Endometrial microvascular endothelial cells (primary cell): ENCODE results near the gene ELP5. TPM values are rescaled to one million over a fixed set of nuclear protein-coding genes. Genes with fewer than 3 reads are reported as not detected.

ENCODE experiments used
- in situ Hi-C: cut with HindIII; loops from 2 replicates; pipeline ENCODE4 v1.10.0; 2017; ENCODE audit warnings: low sequenced_read_pairs, low pct_unique_long_range_greater_than_20kb; ENCODE audit errors: inconsistent ontology term
- total RNA-seq: library from RNA; depleted of rRNA; stranded (reverse); fragments of >200 nt; gene quantifications from one replicate; pipeline ENCODE4 v1.2.3, GENCODE V29; 2015; ENCODE audit errors: inconsistent ontology term

Gene ELP5, protein sequence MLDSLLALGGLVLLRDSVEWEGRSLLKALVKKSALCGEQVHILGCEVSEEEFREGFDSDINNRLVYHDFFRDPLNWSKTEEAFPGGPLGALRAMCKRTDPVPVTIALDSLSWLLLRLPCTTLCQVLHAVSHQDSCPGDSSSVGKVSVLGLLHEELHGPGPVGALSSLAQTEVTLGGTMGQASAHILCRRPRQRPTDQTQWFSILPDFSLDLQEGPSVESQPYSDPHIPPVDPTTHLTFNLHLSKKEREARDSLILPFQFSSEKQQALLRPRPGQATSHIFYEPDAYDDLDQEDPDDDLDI
- 46.6 TPM for total RNA-seq

DNA sequence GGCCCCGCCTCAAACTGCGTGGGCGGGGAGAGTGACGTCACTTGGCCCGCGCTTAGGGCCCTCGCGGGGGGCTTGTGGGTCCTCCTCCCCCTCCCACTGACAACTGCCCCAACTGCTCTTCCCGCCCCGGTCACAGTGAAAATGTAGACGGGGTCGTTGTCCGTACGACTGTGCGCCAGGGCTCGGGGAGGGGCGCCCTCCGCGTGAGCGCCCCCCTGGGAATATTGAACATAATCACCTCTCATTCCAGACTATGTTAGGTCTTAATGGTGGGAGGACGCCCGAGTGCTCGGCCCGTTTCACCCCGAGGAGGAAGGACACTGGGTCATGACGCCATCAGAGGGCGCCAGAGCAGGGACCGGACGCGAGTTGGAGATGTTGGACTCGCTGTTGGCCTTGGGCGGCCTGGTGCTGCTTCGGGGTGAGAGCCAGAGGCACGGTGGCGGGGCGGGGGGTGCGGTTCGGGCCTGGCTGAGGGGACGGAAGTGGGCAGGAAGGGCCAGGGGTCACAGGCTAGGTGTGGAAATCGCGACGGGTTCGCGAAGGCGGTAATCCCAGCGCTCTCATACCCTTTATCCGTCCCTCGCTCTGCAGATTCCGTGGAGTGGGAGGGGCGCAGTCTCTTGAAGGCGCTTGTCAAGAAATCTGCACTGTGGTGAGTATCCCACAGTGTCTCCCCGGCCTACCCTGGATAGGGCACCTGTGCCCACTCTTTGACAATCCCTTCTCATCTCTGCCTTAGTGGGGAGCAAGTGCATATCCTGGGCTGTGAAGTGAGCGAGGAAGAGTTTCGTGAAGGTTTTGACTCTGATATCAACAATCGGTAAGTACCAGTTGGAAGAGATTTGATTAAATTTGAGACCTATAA, at the start of gene ELP5:
TSS of gene ELP5 (plus strand) at position 40 of the 868 bp plus-strand sequence. CDS start at position 376, 336 bp downstream.
- in situ Hi-C loops: no loop called here

DNA sequence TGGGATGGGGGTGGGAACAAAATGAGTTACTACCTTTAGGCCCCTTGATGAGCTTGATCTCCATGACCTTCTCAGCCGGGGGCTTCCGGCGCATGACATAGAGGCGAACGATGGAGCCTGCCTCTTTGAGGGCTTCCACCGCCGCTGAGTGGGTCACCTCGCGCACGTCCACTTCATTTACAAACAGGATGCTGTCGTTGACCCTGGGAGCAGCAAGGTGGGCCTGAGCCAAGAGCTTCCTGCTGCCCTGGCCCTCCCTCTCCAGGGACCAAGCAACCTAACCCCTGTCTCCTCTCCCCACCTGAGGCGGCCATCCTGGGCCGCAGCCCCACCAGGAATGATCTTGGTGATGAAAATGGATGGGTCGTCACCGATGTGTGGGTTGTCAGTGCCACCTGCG, 48.6 kb upstream of the ELP5 start:
- in situ Hi-C loops: no loop called here

DNA sequence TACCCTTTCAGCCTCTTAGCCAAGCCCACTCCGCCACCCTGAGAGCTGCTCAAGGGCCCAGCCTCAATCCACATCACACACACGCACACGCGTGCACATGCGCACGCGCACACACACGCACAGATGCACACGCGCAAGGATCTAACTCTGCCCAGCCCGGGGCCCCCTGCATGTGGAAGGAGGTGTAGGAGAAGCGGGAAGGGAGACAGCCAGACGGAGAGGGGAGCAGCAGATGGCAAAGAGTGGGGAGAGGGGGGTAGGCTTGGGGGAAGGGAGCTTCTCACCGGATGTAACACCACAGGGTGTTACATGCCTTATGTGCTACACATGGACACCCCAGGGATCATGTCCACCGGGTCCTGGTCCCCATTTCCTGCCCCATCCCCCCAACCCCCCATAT, 47.7 kb upstream of the ELP5 start:
- in situ Hi-C loops: no loop called here

DNA sequence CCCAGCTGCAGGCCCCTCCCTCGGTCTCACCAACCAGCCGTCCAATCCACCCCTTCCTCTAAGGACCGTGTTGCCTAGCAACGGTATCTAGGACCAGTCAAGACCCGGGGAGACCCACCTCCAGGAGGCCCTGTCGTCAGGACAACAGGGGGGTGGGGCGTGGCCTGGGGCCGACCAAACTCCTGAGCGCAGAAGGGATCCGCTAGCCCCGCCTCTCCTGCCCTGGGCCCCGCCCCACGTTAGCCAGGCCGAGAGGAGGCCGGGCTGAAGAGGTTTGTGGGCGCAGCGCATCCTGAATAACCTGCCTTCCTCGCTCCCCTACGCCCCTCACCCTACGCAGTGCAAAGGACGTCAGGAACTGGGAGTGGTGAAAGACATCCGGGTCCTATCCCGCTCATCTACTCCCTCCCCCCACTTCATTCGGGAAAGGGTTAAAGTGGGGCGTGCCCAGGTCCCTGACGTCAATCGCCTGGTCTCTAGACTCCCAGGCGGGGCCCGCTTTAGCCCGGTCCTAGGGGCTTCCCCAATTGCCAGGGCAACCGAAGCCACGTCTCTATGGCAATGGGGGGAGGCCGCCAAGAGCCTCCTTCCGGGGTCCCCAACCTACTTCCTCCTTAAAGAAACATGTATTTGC, 47.1 kb upstream of the ELP5 start:
- in situ Hi-C loops: no loop called here

DNA sequence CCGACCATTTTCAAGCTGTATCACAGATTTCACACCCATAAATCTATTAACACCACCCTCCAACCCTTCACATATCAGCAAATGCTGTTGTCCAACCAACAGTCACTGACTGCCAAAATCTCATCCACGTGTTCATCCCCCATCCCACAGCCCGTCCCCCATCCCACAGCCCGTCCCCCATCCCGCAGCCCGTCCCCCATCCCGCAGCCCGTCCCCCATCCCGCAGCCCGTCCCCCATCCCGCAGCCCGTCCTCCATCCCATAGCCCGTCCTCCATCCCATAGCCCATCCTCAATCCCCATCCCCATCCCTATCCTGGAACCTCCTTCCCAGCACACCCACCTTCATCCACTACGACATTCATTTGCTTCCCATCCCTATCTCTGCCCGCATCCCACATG, 46.5 kb upstream of the ELP5 start:
- in situ Hi-C loops: no loop called here

DNA sequence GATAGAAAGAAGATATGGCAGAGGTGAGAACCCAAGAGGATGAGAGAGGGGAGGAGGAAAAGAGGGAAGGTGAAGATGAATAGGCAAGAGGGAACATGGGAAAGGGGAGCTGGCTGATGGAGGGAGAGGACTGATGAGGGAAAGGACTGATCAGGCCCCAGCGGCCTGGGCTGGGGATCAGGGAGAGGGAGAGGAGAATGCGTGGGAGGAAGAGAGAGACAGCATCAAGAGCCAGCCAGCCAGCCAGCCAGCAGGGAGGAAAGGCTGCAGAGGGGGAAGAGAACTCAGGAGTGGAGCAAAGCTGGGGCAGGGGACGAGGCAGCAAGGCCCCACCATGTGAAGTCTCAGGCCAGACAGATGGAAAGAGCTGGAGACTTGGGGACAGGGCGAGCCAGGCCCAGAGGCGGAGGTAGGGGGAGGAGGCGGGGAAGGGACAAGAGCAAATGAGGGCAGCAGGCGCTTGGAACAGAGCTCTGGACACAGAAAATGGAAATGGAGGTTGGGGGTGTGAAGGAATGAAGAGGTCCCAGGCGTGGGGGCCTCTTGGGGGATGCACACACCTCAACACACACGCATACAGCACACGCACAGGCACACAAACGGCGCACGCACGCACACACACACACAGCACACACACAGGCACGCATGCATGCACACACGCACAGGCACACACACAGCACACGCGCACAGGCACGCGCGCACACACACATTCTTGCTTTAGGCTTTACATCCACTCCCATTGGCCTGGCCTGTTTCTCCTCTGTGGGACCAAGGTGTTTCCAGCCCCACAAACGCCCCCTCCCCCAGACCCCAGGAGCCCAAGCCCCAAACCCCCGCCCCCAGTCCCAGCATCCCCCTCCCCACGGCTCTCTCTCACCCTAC, 44.7 kb upstream of the ELP5 start:
- in situ Hi-C loops: no loop called here

DNA sequence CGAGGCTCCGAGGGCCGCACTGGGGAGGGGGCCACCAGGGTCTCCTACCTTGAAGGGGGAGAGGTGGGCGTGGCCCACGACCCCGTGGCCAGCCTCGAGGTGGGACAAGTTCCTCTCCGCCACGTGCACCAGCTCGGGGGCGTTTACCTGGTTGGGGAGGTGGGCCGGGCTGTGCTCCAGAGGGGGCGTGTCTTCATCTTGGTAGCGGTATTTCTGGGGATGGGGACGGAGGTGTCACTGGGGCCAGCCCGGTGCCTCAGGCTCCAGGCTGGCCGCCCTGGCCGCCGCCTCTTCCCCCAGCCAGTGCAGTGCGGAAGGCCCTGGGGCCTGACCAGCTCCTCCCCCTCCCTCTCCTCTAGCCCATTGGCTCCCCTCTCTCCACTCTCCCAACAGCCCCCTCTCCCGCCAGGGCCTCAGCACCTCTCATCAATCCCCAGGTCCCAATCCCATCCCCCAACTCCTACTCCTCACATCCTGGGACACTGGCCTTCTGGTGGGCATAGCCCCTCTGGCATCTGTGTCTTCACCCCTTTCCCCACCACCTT, 43.9 kb upstream of the ELP5 start:
- in situ Hi-C loops: no loop called here

DNA sequence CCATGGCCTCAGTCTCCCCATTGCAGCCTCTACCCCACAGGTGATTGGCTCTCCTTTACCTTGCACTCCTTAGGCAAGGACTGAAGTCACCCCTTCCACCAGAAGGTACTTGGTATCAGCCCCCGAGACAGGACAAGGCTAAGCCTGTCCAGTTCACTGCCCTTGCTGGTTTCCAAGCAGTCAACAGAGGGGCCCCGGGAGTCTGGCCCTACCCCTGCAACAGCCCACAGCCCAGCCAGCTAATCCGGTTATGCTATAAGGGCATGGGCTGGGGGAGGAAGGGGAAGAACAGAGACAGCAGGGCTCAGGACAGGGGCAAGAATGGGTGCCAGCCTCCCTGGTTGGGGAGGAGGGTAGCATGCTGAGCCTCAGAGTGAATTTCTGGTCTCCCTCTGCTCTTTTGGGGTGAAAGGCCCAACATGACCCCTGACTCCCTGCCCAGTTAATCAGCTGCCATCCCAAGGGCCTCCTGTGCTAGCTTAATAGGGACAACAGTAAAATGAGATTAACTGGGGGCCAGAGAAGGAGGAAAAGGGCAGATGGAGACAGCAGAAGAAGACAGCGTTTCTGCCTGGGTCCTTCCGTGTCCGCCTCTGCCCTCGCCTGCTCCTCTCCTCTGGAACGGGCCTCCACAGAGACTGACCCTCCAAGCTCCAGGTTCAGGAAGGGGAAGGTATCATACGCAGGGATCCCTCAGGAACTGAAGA, 43.1 kb upstream of the ELP5 start:
- in situ Hi-C loops: no loop called here

DNA sequence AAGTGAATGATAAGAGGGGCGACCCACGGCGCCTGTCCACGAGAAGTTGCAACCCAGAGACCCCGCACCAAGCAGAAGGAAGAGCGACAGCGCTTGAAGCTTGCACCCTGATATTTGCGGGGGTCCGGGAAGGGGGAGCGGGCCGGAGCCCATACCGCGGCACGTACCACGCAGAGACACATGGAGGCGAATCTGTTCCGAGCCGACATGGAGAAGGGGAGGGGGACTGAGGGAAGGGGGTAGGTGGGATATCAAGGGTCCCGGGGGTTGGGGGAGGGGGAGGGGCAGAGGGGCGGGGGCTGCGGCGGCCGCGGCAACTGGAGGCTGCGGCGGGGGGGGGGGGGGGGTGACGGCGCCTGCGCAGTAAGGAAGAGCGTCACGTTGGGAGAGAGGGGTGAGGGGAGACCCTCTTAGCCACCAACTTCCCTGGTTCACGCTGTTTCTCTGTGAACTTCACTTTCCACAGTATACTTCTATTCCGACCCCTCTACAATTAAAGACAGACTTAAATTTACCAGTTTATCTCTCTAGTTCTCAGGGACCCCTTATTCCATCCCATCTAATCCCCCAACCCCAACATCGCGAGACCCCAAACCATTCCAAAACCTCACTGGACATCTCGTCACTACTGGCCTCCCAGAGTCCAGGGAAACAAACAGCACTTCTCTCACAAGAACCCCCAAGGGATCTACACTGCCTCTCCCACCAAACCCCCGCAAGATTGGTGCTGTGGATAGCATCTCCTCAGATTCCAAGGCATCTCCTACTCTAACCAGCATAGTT, 40.3 kb upstream of the ELP5 start:
- in situ Hi-C loops: no loop called here

DNA sequence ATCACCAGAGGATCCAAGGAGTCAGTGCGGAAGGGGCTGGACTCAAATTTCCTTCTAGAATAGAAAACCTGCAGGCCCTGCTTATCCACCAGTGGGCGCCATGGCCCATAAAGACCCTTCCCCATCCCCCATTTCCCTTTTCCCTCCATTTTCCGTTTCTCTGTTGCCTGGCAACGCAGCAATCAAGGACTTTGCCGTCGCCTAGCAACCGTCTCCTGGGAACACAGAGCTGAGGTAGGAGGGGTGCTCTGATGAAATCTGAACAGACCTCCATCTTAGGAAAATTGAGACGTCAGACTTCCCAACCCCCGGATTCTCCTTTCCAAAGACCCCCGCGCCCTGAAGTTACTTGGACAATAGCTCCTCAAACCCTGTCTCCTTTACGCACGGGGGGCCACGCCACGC, 38.1 kb upstream of the ELP5 start:
- in situ Hi-C loops: no loop called here

DNA sequence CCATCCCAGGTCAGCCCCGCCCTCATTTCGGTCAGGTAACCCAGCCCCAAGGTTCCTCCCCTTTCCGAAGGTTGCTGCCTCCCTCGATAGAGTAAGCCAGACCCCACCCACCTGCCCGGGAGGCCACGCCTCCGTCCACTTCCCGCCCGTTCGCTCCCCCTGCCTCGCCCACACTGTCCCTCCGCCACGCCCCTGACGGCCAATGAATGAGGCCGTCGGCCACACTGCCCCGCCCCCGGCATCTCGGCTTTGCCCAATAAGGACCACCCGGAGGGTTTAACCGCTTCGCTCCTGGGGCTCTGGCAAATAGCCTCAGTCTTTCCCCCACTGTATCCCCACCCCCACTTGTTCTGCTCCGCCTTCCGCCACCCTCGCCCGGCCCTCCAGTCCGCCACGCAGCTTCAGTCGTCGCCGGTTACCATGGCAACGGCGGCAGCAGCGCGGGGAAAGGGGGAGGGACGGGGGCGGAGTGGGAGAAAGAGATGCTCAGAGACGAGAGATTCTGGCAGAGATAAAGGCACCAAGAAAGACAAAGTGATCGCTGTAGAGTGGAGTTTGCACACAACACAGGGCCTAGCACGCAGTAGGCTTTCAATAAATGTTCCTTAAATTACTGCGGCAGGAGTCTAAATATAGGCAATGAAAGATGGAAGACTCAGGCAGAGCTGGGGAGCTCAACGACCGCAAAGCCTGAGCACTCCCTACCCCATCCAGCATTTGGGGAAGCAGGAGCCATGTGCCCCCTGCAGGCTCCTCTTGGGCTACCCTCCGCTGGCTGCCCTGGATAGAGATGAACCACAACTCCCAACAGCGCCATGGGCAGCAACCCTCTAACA, 37.5 kb upstream of the ELP5 start:
- in situ Hi-C loops: no loop called here

DNA sequence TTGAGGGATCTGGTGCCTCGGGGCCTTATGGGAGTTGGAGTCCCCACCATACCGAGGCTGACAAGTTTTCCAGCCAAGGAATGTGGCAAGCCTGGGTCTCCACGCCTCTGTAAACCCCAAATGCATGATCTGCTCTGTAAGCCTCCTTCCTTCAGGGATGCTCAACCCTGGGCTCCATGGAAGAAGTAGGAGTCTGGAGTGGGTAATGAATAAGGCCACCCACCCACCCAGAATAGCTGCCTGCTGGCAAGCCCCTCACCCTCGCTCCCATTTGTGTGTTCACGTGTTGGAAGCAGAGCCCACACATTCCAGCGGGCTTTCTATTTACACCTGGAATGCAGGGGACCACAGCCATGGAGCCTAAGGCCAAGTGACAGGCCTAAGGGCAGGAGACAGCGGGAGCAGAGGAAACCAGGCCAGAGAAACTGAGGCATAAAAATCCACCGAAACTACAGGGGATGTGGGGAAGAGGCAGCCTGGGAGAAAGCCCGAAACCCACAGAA, 36.8 kb upstream of the ELP5 start:
- in situ Hi-C loops: no loop called here

DNA sequence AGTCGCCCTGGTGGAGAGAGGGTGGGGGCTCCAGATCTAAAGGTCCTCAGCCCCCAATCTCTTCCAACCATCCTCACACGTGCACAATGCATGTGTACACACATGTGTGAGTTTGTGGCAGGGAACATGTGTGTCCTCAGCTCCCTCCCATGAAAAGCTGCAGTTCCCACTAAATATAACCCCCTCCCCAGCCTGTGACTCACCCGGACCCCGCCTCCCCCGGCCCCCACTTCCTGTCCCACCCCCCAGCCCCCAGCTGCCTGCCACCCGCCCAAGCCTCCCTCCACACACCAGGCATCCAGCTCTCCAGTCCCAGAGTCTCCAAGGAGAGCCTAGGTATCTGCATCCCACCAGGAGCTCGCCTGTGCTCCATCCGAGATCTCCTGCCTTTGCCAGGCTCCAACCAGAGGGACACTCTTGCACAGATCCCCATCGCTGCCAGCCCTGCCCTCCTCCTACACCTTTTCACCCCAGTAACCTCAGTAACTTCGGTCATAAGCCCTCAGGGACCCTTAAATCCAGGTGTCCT, 36.3 kb upstream of the ELP5 start:
- in situ Hi-C loops: no loop called here

DNA sequence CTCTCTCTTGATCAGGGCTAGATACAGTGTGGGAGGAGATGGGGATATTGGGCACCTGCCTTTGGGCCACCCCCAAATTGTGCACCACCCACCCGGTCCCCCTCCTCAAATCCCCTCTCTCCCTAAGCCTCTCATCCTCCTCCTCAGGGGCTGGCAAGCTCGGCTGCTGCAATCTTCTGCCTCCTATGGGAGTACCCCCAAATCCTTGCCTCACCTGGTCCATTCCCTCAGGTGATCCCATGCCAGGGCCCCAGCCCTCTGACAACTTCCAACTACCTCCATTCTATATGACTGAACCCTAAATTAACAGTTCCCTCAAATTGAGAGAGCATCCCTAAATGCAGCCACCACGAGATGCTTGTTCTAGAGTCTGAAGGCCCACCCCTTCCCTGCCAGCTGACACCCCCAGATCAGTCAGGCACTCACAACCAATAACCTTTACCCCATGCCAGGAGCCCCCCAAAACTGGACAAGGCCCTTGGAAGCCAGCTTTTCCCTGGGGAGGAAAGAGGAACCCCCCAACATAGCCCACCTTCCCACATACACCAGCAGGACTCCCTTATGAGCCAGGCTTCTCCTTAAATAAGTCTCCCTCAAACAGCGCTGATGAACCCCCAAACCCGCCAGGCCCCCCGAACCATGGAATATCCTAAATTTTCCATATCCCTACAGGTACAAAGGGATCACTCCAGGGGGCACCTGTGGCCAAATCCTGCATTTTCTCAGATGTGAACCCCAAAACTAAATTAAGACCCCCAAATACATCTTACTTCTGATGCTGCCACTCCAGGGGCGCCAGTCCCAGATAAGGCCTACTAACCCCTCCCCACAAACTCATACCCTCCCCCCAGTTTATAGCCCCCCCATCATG, 35.5 kb upstream of the ELP5 start:
- in situ Hi-C loops: no loop called here
